Endodermal cell (in vitro differentiated cells): ENCODE results near the gene NXPH4. TPM values are rescaled to one million over a fixed set of nuclear protein-coding genes. Genes with fewer than 3 reads are reported as not detected.

ENCODE experiments used
- DNase-seq: peaks from one replicate; pipeline ENCODE4 v3.0.0-alpha.2; 2017
- H3K27ac ChIP-seq: 2 replicates; pipeline ENCODE4 v1.5.1; 2013; ENCODE audit warnings: mild to moderate bottlenecking, low read depth, low read length, moderate library complexity
- H3K27me3 ChIP-seq: 2 replicates; pipeline ENCODE4 v1.6.1; 2013; ENCODE audit warnings: mild to moderate bottlenecking, low read length, moderate library complexity; ENCODE audit not compliant: insufficient read depth, control insufficient read depth, poor library complexity, severe bottlenecking
- H3K36me3 ChIP-seq: 2 replicates; pipeline ENCODE4 v1.7.0; 2013; ENCODE audit warnings: mild to moderate bottlenecking, low read length, moderate library complexity; ENCODE audit not compliant: control insufficient read depth, insufficient read depth
- H3K4me1 ChIP-seq: one replicate; pipeline ENCODE4 v1.7.0; 2013; ENCODE audit warnings: low read length; ENCODE audit not compliant: control insufficient read depth, insufficient read depth
- H3K4me3 ChIP-seq: 2 replicates; pipeline ENCODE4 v1.5.1; 2013; ENCODE audit warnings: mild to moderate bottlenecking, low read length, moderate library complexity
- H3K9ac ChIP-seq: 2 replicates; pipeline ENCODE4 v1.6.1; 2013; ENCODE audit warnings: mild to moderate bottlenecking, low read length, moderate library complexity; ENCODE audit not compliant: poor library complexity, severe bottlenecking; ENCODE audit errors: extremely low read depth
- H3K9me3 ChIP-seq: 2 replicates; pipeline ENCODE4 v1.6.1; 2013; ENCODE audit warnings: mild to moderate bottlenecking, low read length, moderate library complexity; ENCODE audit not compliant: control insufficient read depth
- H3K27ac Mint-ChIP-seq: 2 replicates; pipeline ENCODE4 v1.8.0; 2020; ENCODE audit warnings: mixed read lengths
- H3K27me3 Mint-ChIP-seq: 2 replicates; pipeline ENCODE4 v1.8.0; 2021; ENCODE audit warnings: mild to moderate bottlenecking, mixed read lengths; ENCODE audit not compliant: insufficient read depth
- H3K36me3 Mint-ChIP-seq: 2 replicates; pipeline ENCODE4 v1.8.0; 2020; ENCODE audit warnings: low read depth, mixed read lengths
- H3K4me1 Mint-ChIP-seq: 2 replicates; pipeline ENCODE4 v1.8.0; 2020; ENCODE audit warnings: mixed read lengths
- H3K4me3 Mint-ChIP-seq: 2 replicates; pipeline ENCODE4 v1.8.0; 2020; ENCODE audit warnings: mild to moderate bottlenecking, moderate library complexity, mixed read lengths
- H3K9me3 Mint-ChIP-seq: 2 replicates; pipeline ENCODE4 v1.8.0; 2020; ENCODE audit warnings: mild to moderate bottlenecking, mixed read lengths
- CTCF ChIP-seq: fragments of 200-600 bp; sonication (generic); conservative IDR thresholded peaks from 2 replicates; pipeline ENCODE4 v1.5.0; 2021; ENCODE audit warnings: antibody characterized with exemption, mild to moderate bottlenecking
- WGBS, 2 experiments: methylation state at CpG; one replicate each; pipeline versions ENCODE4 v1.1.5 to v1.1.7; 2013; ENCODE audit warnings: missing lambda C conversion rate in 2 of 2, mixed read lengths in 1 of 2; ENCODE audit not compliant: insufficient coverage in 1 of 2, insufficient read length in 1 of 2; 5-methylcytosine and 5-hydroxymethylcytosine counted together
- total RNA-seq, 2 donors: library from RNA; stranded (reverse); fragmentation: NEBNext Ultra II Directional in 1 of 2; extraction: Animal tissue kit (Norgen Biotek cat#: 25700) in 1 of 2; gene quantifications; 2 replicates in 1 of 2; 3 replicates in 1 of 2; pipeline ENCODE4 v1.2.1, GENCODE V29; 2021

NXPH4 gene
- total RNA-seq, 2 donors from 2014 or later = 0.31 to 1.1 TPM

DNA sequence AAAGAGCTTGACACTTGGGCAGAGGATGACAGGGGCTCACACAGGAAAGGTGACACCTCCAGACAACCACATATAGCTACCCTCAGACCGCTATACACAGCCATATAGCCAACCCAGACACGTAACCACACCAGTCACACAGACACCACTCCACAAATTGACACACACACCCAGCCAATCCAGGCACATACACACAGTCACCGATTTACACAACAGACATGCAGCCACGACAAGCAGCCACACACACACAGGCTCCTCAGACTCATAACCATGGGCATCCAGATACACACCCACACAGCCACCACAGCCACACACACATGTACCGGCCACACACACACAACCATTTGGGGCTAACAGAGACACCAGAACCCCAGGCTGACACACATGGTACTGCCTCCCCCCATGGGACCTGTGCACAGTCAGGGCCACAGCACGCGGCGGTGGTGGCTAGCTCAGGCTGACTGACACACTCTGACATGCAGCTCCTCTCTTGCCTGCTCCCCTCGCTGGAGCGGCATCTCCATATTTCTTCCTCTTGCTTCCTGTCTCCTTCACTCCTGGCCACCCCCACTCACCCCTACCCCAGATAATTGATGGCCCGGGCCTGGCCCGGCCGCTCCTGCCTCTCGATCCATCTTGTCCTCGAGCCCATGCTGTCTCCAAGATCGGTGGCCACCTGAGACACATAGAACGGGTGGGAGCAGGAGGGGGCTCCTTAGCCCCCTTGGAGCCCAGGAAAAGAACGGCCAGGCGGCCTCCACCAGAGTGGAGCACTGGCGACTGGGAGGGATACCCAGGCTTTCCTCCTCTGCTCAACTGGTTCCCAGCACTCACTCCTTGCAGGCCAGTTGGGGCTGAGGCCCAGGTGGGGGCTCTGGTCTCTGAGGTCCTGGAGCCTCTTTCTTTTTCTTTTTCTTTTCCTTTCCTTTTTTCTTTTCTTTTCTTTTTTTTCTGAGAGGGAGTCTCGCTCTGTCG, 6.9 kb downstream of the NXPH4 start:
- no peaks in the 10 kb centered on the region for H3K9me3 Mint-ChIP-seq
- WGBS, 2 experiments = 71 to 84% methylated on average over 17 to 22 of the region's 22 CpGs
- H3K27me3 ChIP-seq = peaks cover 95% of the 10 kb centered on the region

GRCh38 chr12:57224278-57224972, 7.8 kb downstream of the NXPH4 start:
- Mint-ChIP-seq H3K36me3 (no peaks in the 10 kb centered on the region), H3K27me3 (peaks cover 85% of the 10 kb centered on the region), H3K4me1 (peaks cover 33% of the 10 kb centered on the region), H3K4me3 (no peak overlapping the region), H3K9me3 (no peaks in the 10 kb centered on the region), H3K27ac (no peak overlapping the region)
- WGBS, 2 experiments = 65 to 85% methylated on average over 14 to 30 of the region's 30 CpGs
- TF ChIP-seq CTCF = no peak
- Histone ChIP-seq H3K36me3 (no peaks in the 10 kb centered on the region), H3K4me1 (peaks cover 1% of the 10 kb centered on the region), H3K9ac (no peak overlapping the region), H3K27me3 (peaks cover 86% of the 10 kb centered on the region), H3K4me3 (no peak overlapping the region), H3K9me3 (no peaks in the 10 kb centered on the region), H3K27ac (no peak overlapping the region)
- DNase-seq = no peak

More for the DNA sequence above, 6.9 kb downstream of the NXPH4 start:
- Histone ChIP-seq H3K9ac (no peak overlapping the region), H3K36me3 (no peaks in the 10 kb centered on the region), H3K4me1 (peaks cover 4% of the 10 kb centered on the region), H3K27ac (no peak overlapping the region), H3K4me3 (no peak overlapping the region), H3K9me3 (no peaks in the 10 kb centered on the region)
- H3K27ac Mint-ChIP-seq = no peak overlapping the region
- H3K36me3 Mint-ChIP-seq = no peaks in the 10 kb centered on the region
- H3K4me3 Mint-ChIP-seq = no peak overlapping the region
- peaks cover 88% of the 10 kb centered on the region for H3K27me3 Mint-ChIP-seq
- TF ChIP-seq CTCF = no peak
- peaks cover 40% of the 10 kb centered on the region for H3K4me1 Mint-ChIP-seq
- no peak for DNase-seq

DNA sequence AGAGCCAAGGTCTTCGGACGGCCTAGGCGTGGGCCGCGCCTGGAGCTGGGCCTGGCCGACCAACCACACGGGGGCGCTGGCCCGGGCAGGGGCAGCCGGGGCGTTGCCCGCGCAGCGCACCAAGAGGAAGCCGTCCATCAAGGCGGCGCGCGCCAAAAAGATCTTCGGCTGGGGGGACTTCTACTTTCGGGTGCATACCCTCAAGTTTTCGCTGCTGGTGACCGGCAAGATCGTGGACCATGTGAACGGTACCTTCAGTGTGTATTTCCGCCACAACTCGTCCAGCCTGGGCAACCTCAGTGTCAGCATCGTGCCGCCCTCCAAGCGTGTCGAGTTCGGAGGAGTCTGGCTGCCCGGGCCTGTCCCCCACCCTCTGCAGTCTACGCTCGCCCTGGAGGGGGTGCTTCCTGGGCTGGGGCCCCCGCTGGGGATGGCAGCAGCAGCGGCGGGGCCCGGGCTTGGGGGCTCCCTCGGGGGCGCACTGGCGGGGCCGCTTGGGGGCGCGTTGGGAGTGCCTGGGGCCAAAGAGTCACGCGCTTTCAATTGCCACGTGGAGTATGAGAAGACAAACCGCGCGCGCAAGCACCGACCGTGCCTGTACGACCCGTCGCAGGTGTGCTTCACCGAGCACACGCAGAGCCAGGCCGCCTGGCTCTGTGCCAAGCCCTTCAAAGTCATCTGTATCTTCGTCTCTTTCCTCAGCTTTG, 8.5 kb downstream of the NXPH4 start:
- DNase-seq = peak; percentile 97
- no peak overlapping the region for H3K4me3 ChIP-seq

More for the DNA sequence above, 8.5 kb downstream of the NXPH4 start:
- Mint-ChIP-seq H3K4me1 (peaks cover 30% of the 10 kb centered on the region), H3K36me3 (no peaks in the 10 kb centered on the region), H3K4me3 (no peak overlapping the region), H3K27ac (no peak overlapping the region), H3K27me3 (peaks cover 78% of the 10 kb centered on the region), H3K9me3 (no peaks in the 10 kb centered on the region)
- Histone ChIP-seq H3K9me3 (no peaks in the 10 kb centered on the region), H3K9ac (no peak overlapping the region), H3K36me3 (no peaks in the 10 kb centered on the region), H3K27me3 (peaks cover 79% of the 10 kb centered on the region), H3K27ac (no peak overlapping the region), H3K4me1 (no peaks in the 10 kb centered on the region)
- WGBS, 2 experiments = 39 to 43% methylated on average over 44 to 61 of the region's 61 CpGs
- peak; percentile 98 for TF ChIP-seq CTCF
